K562 (cell line): ENCODE data around the gene ACSL3.

Source experiments
- FOXJ3 ChIP-seq: sonication (generic); formaldehyde crosslinking; IDR thresholded peaks from 2 replicates; pipeline ENCODE4 v1.4.0; 2020; ENCODE audit warnings: mild to moderate bottlenecking, missing genetic modification reagents
- JUNB ChIP-seq: fragments of 450-650 bp; formaldehyde crosslinking; conservative IDR thresholded peaks from 2 replicates; pipeline ENCODE4 v1.4.0; 2020; ENCODE audit warnings: mild to moderate bottlenecking
- MAFG ChIP-seq: fragments of 450-650 bp; conservative IDR thresholded peaks from 2 replicates; pipeline ENCODE4 v1.6.1; 2016; ENCODE audit warnings: missing genetic modification characterization, missing compliant biosample characterization
- MEF2A ChIP-seq: IDR thresholded peaks from 2 replicates; pipeline ENCODE4 v1.6.1; 2011; ENCODE audit warnings: low read depth, mild to moderate bottlenecking, low read length, moderate library complexity; ENCODE audit not compliant: control insufficient read depth
- NEUROD1 ChIP-seq: fragments of 150-350 bp; IDR thresholded peaks from 2 replicates; pipeline ENCODE4 v1.6.1; 2014; ENCODE audit warnings: borderline replicate concordance, low read length, low read depth; ENCODE audit not compliant: partially characterized antibody
- NUFIP1 ChIP-seq: fragments of 450-650 bp; IDR thresholded peaks from 2 replicates; pipeline ENCODE4 v1.6.1; 2018; ENCODE audit not compliant: partially characterized antibody
- ZNF764 ChIP-seq: fragments of 250-450 bp; sonication (Bioruptor Pico); IDR thresholded peaks from 2 replicates; pipeline ENCODE4 v1.4.0; 2020; ENCODE audit warnings: low read depth, mild to moderate bottlenecking, moderate library complexity
- TF ChIP-seq, protein P1 (sequence below), 3 experiments: IDR thresholded peaks in 2 of 3; conservative IDR thresholded peaks in 1 of 3; 2 replicates each; pipeline ENCODE4 v1.5.1; 2011 to 2012; ENCODE audit warnings: low read length in 3 of 3, mild to moderate bottlenecking in 3 of 3, control low read depth in 2 of 3, improper control_type of control experiment in 1 of 3, inconsistent platforms in 1 of 3, low read depth in 1 of 3, mixed read lengths in 1 of 3, moderate library complexity in 1 of 3; ENCODE audit not compliant: insufficient read depth in 2 of 3
- TF ChIP-seq, protein P2 (sequence below): fragments of 250-450 bp; sonication (Bioruptor Pico); IDR thresholded peaks from 2 replicates; pipeline ENCODE4 v1.5.1; 2021; ENCODE audit warnings: mild to moderate bottlenecking

GRCh38 chr2:222825031-222825430 lies 35.8 kb upstream of the ACSL3 start:
- TF ChIP-seq, protein P1, sequence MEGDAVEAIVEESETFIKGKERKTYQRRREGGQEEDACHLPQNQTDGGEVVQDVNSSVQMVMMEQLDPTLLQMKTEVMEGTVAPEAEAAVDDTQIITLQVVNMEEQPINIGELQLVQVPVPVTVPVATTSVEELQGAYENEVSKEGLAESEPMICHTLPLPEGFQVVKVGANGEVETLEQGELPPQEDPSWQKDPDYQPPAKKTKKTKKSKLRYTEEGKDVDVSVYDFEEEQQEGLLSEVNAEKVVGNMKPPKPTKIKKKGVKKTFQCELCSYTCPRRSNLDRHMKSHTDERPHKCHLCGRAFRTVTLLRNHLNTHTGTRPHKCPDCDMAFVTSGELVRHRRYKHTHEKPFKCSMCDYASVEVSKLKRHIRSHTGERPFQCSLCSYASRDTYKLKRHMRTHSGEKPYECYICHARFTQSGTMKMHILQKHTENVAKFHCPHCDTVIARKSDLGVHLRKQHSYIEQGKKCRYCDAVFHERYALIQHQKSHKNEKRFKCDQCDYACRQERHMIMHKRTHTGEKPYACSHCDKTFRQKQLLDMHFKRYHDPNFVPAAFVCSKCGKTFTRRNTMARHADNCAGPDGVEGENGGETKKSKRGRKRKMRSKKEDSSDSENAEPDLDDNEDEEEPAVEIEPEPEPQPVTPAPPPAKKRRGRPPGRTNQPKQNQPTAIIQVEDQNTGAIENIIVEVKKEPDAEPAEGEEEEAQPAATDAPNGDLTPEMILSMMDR (IDR thresholded peaks at IDR 0.05 in 2 of 3, conservative IDR thresholded peaks at IDR 0.05 in 1 of 3; ENCODE audit: insufficient read depth in 2 of 3, low read depth in 1 of 3, low read length in 3 of 3), result no peak
- TF ChIP-seq FOXJ3 (no peak), ZNF764 (CRISPR knock-in tag) (no peak), NEUROD1 (no peak), NUFIP1 (no peak), JUNB (no peak), MAFG (tag) (no peak), MEF2A (no peak)
- TF ChIP-seq, protein P2, sequence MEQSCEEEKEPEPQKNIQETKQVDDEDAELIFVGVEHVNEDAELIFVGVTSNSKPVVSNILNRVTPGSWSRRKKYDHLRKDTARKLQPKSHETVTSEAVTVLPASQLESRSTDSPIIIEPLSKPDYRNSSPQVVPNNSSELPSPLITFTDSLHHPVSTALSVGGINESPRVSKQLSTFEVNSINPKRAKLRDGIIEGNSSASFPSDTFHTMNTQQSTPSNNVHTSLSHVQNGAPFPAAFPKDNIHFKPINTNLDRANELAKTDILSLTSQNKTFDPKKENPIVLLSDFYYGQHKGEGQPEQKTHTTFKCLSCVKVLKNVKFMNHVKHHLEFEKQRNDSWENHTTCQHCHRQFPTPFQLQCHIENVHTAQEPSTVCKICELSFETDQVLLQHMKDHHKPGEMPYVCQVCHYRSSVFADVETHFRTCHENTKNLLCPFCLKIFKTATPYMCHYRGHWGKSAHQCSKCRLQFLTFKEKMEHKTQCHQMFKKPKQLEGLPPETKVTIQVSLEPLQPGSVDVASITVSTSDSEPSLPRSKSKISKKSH (CRISPR knock-in tag), result no peak
